SIG-M5 treated with dmso at 0.1 percent for 504 hours (cell line): Measurements from ENCODE around the gene SUMO2.

Experiments
- DNase-seq: peaks from one replicate; lab custom pipeline; 2025; ENCODE audit not compliant: unreplicated experiment; lab: John Stamatoyannopoulos, UW

Gene SUMO2

GRCh38 chr17:75124819-75125162 lies 58.0 kb downstream of the SUMO2 start:
- no peak for DNase-seq

- DNase-seq = peak; percentile 40
Observed at GRCh38 chr17:75124041-75124818, 58.5 kb downstream of the SUMO2 start.

GRCh38 chr17:75118307-75118706 lies 64.5 kb downstream of the SUMO2 start:
- no peak for DNase-seq

- no peak for DNase-seq
Observed at GRCh38 chr17:75116737-75117136, 66.0 kb downstream of the SUMO2 start.
